Neural cell (in vitro differentiated cells): ENCODE data around the gene TOPBP1. TPM values are rescaled to one million over a fixed set of nuclear protein-coding genes. Genes with fewer than 3 reads are reported as not detected.
"Not testable (repeated sequence)": the region's sequence is repeated elsewhere in the genome, so short reads cannot be mapped to it uniquely, and the experiment has no call there.

ENCODE experiments used
- H2AFZ ChIP-seq: fragments of 200-600, 300-800 bp; sonication (generic), shearing (Covaris generic); 2 replicates; pipeline ENCODE4 v1.6.0; 2014; ENCODE audit warnings: low read depth, mild to moderate bottlenecking, antibody characterized with exemption, low read length, moderate library complexity
- H3F3A ChIP-seq: fragments of 200-600 bp; shearing (Covaris generic); 2 replicates; pipeline ENCODE4 v1.6.1; 2016; ENCODE audit warnings: mild to moderate bottlenecking, moderate library complexity, mixed read lengths, antibody characterized with exemption, low read length; ENCODE audit not compliant: insufficient read depth, poor library complexity, severe bottlenecking
- H3K27ac ChIP-seq: fragments of 200-600, 300-800 bp; sonication (generic), shearing (Covaris generic); 2 replicates; pipeline ENCODE4 v1.5.1; 2014; ENCODE audit warnings: mild to moderate bottlenecking, low read length, moderate library complexity
- H3K27me3 ChIP-seq: fragments of 300-800, 200-600 bp; sonication (generic), shearing (Covaris generic); 2 replicates; pipeline ENCODE4 v1.6.0; 2014; ENCODE audit warnings: mild to moderate bottlenecking, low read depth, low read length, moderate library complexity; ENCODE audit not compliant: insufficient read depth
- H3K36me3 ChIP-seq: fragments of 300-800, 200-600 bp; sonication (generic), shearing (Covaris generic); 2 replicates; pipeline ENCODE4 v1.5.1; 2014; ENCODE audit warnings: mild to moderate bottlenecking, antibody characterized with exemption, low read length, moderate library complexity; ENCODE audit not compliant: insufficient read depth
- H3K4me2 ChIP-seq: fragments of 300-800, 200-600 bp; sonication (generic), shearing (Covaris generic); 2 replicates; pipeline ENCODE4 v1.6.0; 2014; ENCODE audit warnings: mild to moderate bottlenecking, low read length
- H3K4me3 ChIP-seq: fragments of 300-800, 200-600 bp; sonication (generic), shearing (Covaris generic); 2 replicates; pipeline ENCODE4 v1.5.1; 2014; ENCODE audit warnings: mild to moderate bottlenecking, low read length, moderate library complexity
- H3K79me2 ChIP-seq: fragments of 200-600 bp; shearing (Covaris generic); replicated peaks from 2 replicates; pipeline ENCODE4 v1.6.0; 2014; ENCODE audit warnings: mild to moderate bottlenecking, low read length, moderate library complexity; ENCODE audit not compliant: insufficient read depth
- H3K9ac ChIP-seq: fragments of 300-800, 200-600 bp; sonication (generic), shearing (Covaris generic); 2 replicates; pipeline ENCODE4 v1.6.1; 2016; ENCODE audit warnings: mild to moderate bottlenecking, low read length, mixed read lengths
- H3K9me2 ChIP-seq: fragments of 200-600 bp; shearing (Covaris generic); 2 replicates; pipeline ENCODE4 v1.6.1; 2016; ENCODE audit warnings: mild to moderate bottlenecking, low read length, mixed read lengths; ENCODE audit not compliant: insufficient read depth
- H3K9me3 ChIP-seq: fragments of 200-600, 300-800 bp; sonication (generic), shearing (Covaris generic); 2 replicates; pipeline ENCODE4 v1.6.1; 2016; ENCODE audit warnings: mild to moderate bottlenecking, mixed run types, low read length, moderate library complexity, mixed read lengths
- H4K20me1 ChIP-seq: fragments of 200-600 bp; shearing (Covaris generic); 2 replicates; pipeline ENCODE4 v1.6.1; 2016; ENCODE audit warnings: mild to moderate bottlenecking, mixed run types; ENCODE audit not compliant: insufficient read depth
- EP300 ChIP-seq: fragments of 450-650 bp; conservative IDR thresholded peaks from 2 replicates; pipeline ENCODE4 v1.6.1; 2014; ENCODE audit warnings: antibody characterized with exemption, mild to moderate bottlenecking, moderate library complexity; ENCODE audit not compliant: poor library complexity, severe bottlenecking
- EZH2 ChIP-seq: fragments of 200-600, 300-800 bp; shearing (Covaris generic), sonication (generic); IDR thresholded peaks from 2 replicates; pipeline ENCODE4 v1.6.1; 2014; ENCODE audit warnings: antibody characterized with exemption, low read length, borderline replicate concordance, mild to moderate bottlenecking; ENCODE audit not compliant: insufficient read depth, poor library complexity, severe bottlenecking
- MXI1 ChIP-seq: fragments of 450-650 bp; conservative IDR thresholded peaks from 2 replicates; pipeline ENCODE4 v1.6.1; 2014; ENCODE audit warnings: antibody characterized with exemption, mild to moderate bottlenecking; ENCODE audit not compliant: poor library complexity, severe bottlenecking
- POLR2AphosphoS5 ChIP-seq: IDR thresholded peaks from 2 replicates; pipeline ENCODE4 v1.6.1; 2012
- RAD21 ChIP-seq: fragments of 450-650 bp; conservative IDR thresholded peaks from 2 replicates; pipeline ENCODE4 v1.6.1; 2014; ENCODE audit warnings: antibody characterized with exemption, mild to moderate bottlenecking, moderate library complexity
- REST ChIP-seq: IDR thresholded peaks from 2 replicates; pipeline ENCODE4 v1.6.1; 2012; ENCODE audit warnings: borderline replicate concordance
- SMC3 ChIP-seq: fragments of 450-650 bp; conservative IDR thresholded peaks from 2 replicates; pipeline ENCODE4 v1.6.1; 2014; ENCODE audit warnings: antibody characterized with exemption, mild to moderate bottlenecking, moderate library complexity; ENCODE audit not compliant: poor library complexity
- TAF1 ChIP-seq: IDR thresholded peaks from 2 replicates; pipeline ENCODE4 v1.6.1; 2012; ENCODE audit warnings: low read depth
- polyA plus RNA-seq: library from polyadenylated mRNA; depleted of rRNA; stranded (reverse); fragments of >200 nt; gene quantifications from 2 replicates; pipeline ENCODE4 v1.2.3, GENCODE V29; 2014
- TF ChIP-seq, protein P1 (sequence below): fragments of 450-650 bp; IDR thresholded peaks from 2 replicates; pipeline ENCODE4 v1.5.1; 2014; ENCODE audit warnings: antibody characterized with exemption, mild to moderate bottlenecking, moderate library complexity; ENCODE audit not compliant: poor library complexity, severe bottlenecking

TOPBP1 gene
- polyA plus RNA-seq, 1 donor from 2014 or later, result 46.6 TPM

GRCh38 chr3:133669949-133670524 lies 8.3 kb upstream of the TOPBP1 start:
- TF ChIP-seq SMC3 (no peak), POLR2AphosphoS5 (no peak), RAD21 (no peak), MXI1 (no peak), EZH2 (no peak), REST (no peak), EP300 (no peak), TAF1 (no peak)
- TF ChIP-seq, protein P1, sequence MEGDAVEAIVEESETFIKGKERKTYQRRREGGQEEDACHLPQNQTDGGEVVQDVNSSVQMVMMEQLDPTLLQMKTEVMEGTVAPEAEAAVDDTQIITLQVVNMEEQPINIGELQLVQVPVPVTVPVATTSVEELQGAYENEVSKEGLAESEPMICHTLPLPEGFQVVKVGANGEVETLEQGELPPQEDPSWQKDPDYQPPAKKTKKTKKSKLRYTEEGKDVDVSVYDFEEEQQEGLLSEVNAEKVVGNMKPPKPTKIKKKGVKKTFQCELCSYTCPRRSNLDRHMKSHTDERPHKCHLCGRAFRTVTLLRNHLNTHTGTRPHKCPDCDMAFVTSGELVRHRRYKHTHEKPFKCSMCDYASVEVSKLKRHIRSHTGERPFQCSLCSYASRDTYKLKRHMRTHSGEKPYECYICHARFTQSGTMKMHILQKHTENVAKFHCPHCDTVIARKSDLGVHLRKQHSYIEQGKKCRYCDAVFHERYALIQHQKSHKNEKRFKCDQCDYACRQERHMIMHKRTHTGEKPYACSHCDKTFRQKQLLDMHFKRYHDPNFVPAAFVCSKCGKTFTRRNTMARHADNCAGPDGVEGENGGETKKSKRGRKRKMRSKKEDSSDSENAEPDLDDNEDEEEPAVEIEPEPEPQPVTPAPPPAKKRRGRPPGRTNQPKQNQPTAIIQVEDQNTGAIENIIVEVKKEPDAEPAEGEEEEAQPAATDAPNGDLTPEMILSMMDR, result no peak
- Histone ChIP-seq H3K4me2 (no peak overlapping the region), H2AFZ (no peak overlapping the region), H3K36me3 (no peaks in the 10 kb centered on the region), H3F3A (no peaks in the 10 kb centered on the region), H3K27me3 (peaks cover 22% of the 10 kb centered on the region), H3K27ac (no peak overlapping the region), H3K4me3 (no peak overlapping the region), H3K9me2 (no peaks in the 10 kb centered on the region), H4K20me1 (no peaks in the 10 kb centered on the region), H3K9me3 (no peaks in the 10 kb centered on the region), H3K79me2 (no peaks in the 10 kb centered on the region), H3K9ac (no peak overlapping the region)

DNA sequence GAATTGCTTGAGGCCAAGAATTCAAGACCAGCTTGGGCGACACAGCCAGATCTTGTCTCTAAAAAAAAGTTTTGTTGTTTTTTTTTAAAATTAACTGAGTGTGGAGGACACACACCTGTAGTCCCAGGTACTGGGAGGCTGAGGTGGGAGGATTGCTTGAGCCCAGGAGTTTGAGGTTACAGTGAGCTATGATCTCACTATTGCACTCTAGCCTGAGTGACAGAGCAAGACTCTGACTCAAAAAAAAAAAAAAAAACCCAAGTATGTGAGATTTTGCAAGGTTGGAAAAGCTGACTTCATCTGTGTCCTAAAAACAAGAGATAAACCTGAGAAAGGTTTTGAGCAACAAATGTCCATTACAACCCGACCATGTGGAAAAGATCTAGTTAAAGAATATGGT lies 5.4 kb upstream of the TOPBP1 start:
- TF ChIP-seq, protein P1, result no peak
- Histone ChIP-seq H3F3A (no peaks in the 10 kb centered on the region), H4K20me1 (no peaks in the 10 kb centered on the region), H2AFZ (no peak overlapping the region), H3K27me3 (no peaks in the 10 kb centered on the region), H3K79me2 (peaks cover 5% of the 10 kb centered on the region), H3K4me3 (no peak overlapping the region), H3K4me2 (no peak overlapping the region), H3K9me2 (no peaks in the 10 kb centered on the region), H3K27ac (no peak overlapping the region), H3K9ac (no peak overlapping the region), H3K36me3 (no peaks in the 10 kb centered on the region), H3K9me3 (no peaks in the 10 kb centered on the region)

DNA sequence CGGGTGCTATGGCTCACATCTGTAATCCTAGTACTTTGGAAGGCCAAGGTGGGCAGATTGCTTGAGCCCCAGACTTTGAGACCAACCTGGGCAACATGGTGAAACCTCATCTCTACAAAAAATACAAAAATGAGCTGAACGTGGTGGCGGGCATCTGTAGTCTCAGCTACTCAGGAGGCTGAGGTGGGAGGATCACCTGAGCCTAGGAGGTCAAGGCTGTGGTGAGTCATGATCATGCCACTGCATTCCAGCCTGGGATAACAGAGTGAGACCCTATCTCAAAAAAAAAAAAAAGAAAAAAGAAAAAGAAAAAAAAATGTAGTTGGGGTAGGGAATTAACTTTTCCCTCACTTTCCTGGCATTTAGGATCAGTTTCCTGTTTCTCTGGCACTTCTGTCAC lies 3.4 kb upstream of the TOPBP1 start:
- H3K9me2 ChIP-seq, H3F3A ChIP-seq, H3K4me2 ChIP-seq, H3K27ac ChIP-seq, H3K36me3 ChIP-seq, H3K9ac ChIP-seq, H2AFZ ChIP-seq, H3K9me3 ChIP-seq, H3K4me3 ChIP-seq, H4K20me1 ChIP-seq, H3K27me3 ChIP-seq: not testable (repeated sequence)
- H3K79me2 ChIP-seq, result peaks cover 20% of the 10 kb centered on the region
